Lower leg skin (tissue), 3 donors: Measurements from ENCODE around the gene TAOK3.

Experiments
- POLR2A ChIP-seq, 2 donors: fragments of 450-650 bp; IDR thresholded peaks; one replicate each; pipeline ENCODE4 v1.6.1; 2016 to 2017; ENCODE audit warnings: antibody characterized with exemption in 2 of 2, mild to moderate bottlenecking in 1 of 2, moderate library complexity in 1 of 2
- TF ChIP-seq, protein P1 (sequence below), 3 donors: fragments of 450-650 bp; IDR thresholded peaks; one replicate each; pipeline ENCODE4 v1.5.1; 2016; ENCODE audit warnings: antibody characterized with exemption in 3 of 3, mild to moderate bottlenecking in 3 of 3, moderate library complexity in 2 of 3

DNA sequence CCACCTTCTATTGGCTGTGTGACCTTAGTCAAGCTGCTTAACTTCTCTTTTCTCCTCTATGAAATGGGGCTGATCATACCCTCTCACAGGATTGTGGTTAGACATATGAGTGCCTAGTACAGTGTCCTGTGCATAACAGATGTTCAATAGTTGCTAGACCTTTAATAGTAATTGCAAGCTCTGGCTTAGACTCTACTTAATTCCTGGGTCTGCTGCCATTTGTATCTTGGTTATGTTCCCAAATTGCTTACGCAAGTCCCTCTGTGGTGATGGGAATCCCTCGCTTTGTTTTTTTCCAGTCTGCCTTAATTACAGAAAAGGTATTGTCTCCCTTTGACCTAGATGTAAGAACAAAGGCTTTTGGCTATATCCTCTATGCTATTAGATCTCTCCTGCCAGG is 18.7 kb upstream of the TAOK3 start:
- TF ChIP-seq, protein P1, sequence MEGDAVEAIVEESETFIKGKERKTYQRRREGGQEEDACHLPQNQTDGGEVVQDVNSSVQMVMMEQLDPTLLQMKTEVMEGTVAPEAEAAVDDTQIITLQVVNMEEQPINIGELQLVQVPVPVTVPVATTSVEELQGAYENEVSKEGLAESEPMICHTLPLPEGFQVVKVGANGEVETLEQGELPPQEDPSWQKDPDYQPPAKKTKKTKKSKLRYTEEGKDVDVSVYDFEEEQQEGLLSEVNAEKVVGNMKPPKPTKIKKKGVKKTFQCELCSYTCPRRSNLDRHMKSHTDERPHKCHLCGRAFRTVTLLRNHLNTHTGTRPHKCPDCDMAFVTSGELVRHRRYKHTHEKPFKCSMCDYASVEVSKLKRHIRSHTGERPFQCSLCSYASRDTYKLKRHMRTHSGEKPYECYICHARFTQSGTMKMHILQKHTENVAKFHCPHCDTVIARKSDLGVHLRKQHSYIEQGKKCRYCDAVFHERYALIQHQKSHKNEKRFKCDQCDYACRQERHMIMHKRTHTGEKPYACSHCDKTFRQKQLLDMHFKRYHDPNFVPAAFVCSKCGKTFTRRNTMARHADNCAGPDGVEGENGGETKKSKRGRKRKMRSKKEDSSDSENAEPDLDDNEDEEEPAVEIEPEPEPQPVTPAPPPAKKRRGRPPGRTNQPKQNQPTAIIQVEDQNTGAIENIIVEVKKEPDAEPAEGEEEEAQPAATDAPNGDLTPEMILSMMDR (IDR thresholded peaks at IDR 0.05) = no peak
- no peak for TF ChIP-seq POLR2A (IDR thresholded peaks at IDR 0.05)
